Endodermal cell (in vitro differentiated cells): ENCODE data around the gene RACK1. TPM values are rescaled to one million over a fixed set of nuclear protein-coding genes. Genes with fewer than 3 reads are reported as not detected.

Experiments
- DNase-seq: peaks from one replicate; pipeline ENCODE4 v3.0.0-alpha.2; 2017
- H3K27ac ChIP-seq: 2 replicates; pipeline ENCODE4 v1.5.1; 2013; ENCODE audit warnings: mild to moderate bottlenecking, low read depth, low read length, moderate library complexity
- H3K27me3 ChIP-seq: 2 replicates; pipeline ENCODE4 v1.6.1; 2013; ENCODE audit warnings: mild to moderate bottlenecking, low read length, moderate library complexity; ENCODE audit not compliant: insufficient read depth, control insufficient read depth, poor library complexity, severe bottlenecking
- H3K36me3 ChIP-seq: 2 replicates; pipeline ENCODE4 v1.7.0; 2013; ENCODE audit warnings: mild to moderate bottlenecking, low read length, moderate library complexity; ENCODE audit not compliant: control insufficient read depth, insufficient read depth
- H3K4me1 ChIP-seq: one replicate; pipeline ENCODE4 v1.7.0; 2013; ENCODE audit warnings: low read length; ENCODE audit not compliant: control insufficient read depth, insufficient read depth
- H3K4me3 ChIP-seq: 2 replicates; pipeline ENCODE4 v1.5.1; 2013; ENCODE audit warnings: mild to moderate bottlenecking, low read length, moderate library complexity
- H3K9ac ChIP-seq: 2 replicates; pipeline ENCODE4 v1.6.1; 2013; ENCODE audit warnings: mild to moderate bottlenecking, low read length, moderate library complexity; ENCODE audit not compliant: poor library complexity, severe bottlenecking; ENCODE audit errors: extremely low read depth
- H3K9me3 ChIP-seq: 2 replicates; pipeline ENCODE4 v1.6.1; 2013; ENCODE audit warnings: mild to moderate bottlenecking, low read length, moderate library complexity; ENCODE audit not compliant: control insufficient read depth
- H3K27ac Mint-ChIP-seq: 2 replicates; pipeline ENCODE4 v1.8.0; 2020; ENCODE audit warnings: mixed read lengths
- H3K27me3 Mint-ChIP-seq: 2 replicates; pipeline ENCODE4 v1.8.0; 2021; ENCODE audit warnings: mild to moderate bottlenecking, mixed read lengths; ENCODE audit not compliant: insufficient read depth
- H3K36me3 Mint-ChIP-seq: 2 replicates; pipeline ENCODE4 v1.8.0; 2020; ENCODE audit warnings: low read depth, mixed read lengths
- H3K4me1 Mint-ChIP-seq: 2 replicates; pipeline ENCODE4 v1.8.0; 2020; ENCODE audit warnings: mixed read lengths
- H3K4me3 Mint-ChIP-seq: 2 replicates; pipeline ENCODE4 v1.8.0; 2020; ENCODE audit warnings: mild to moderate bottlenecking, moderate library complexity, mixed read lengths
- H3K9me3 Mint-ChIP-seq: 2 replicates; pipeline ENCODE4 v1.8.0; 2020; ENCODE audit warnings: mild to moderate bottlenecking, mixed read lengths
- CTCF ChIP-seq: fragments of 200-600 bp; sonication (generic); conservative IDR thresholded peaks from 2 replicates; pipeline ENCODE4 v1.5.0; 2021; ENCODE audit warnings: antibody characterized with exemption, mild to moderate bottlenecking
- WGBS, 2 experiments: methylation state at CpG; one replicate each; pipeline versions ENCODE4 v1.1.5 to v1.1.7; 2013; ENCODE audit warnings: missing lambda C conversion rate in 2 of 2, mixed read lengths in 1 of 2; ENCODE audit not compliant: insufficient coverage in 1 of 2, insufficient read length in 1 of 2; 5-methylcytosine and 5-hydroxymethylcytosine counted together
- total RNA-seq, 2 donors: library from RNA; stranded (reverse); fragmentation: NEBNext Ultra II Directional in 1 of 2; extraction: Animal tissue kit (Norgen Biotek cat#: 25700) in 1 of 2; gene quantifications; 2 replicates in 1 of 2; 3 replicates in 1 of 2; pipeline ENCODE4 v1.2.1, GENCODE V29; 2021

RACK1 gene
- total RNA-seq, 2 donors from 2014 or later = 1,942 to 1,975 TPM

GRCh38 chr5:181239062-181239663 lies 4.5 kb downstream of the RACK1 start:
- Mint-ChIP-seq H3K36me3 (peaks cover 89% of the 10 kb centered on the region), H3K4me3 (no peak overlapping the region), H3K4me1 (peaks cover 15% of the 10 kb centered on the region), H3K27ac (peak overlapping the region; percentile 68), H3K27me3 (no peaks in the 10 kb centered on the region), H3K9me3 (no peaks in the 10 kb centered on the region)
- H3K4me3 ChIP-seq = no peak overlapping the region
- WGBS, 2 experiments = 93 to 98% methylated on average over 6 to 9 of the region's 9 CpGs
- peaks cover 8% of the 10 kb centered on the region for H3K4me1 ChIP-seq
- H3K36me3 ChIP-seq = peaks cover 82% of the 10 kb centered on the region
- no peaks in the 10 kb centered on the region for H3K27me3 ChIP-seq
- no peak for TF ChIP-seq CTCF
- H3K27ac ChIP-seq = no peak overlapping the region
- H3K9me3 ChIP-seq = no peaks in the 10 kb centered on the region
- H3K9ac ChIP-seq = no peak overlapping the region
- no peak for DNase-seq

- peaks cover 86% of the 10 kb centered on the region for H3K36me3 ChIP-seq
- H3K36me3 Mint-ChIP-seq = peaks cover 86% of the 10 kb centered on the region
- H3K27ac Mint-ChIP-seq = peak overlapping the region; percentile 15
- peaks cover 15% of the 10 kb centered on the region for H3K4me1 Mint-ChIP-seq
- H3K27ac ChIP-seq = no peak overlapping the region
- no peaks in the 10 kb centered on the region for H3K27me3 Mint-ChIP-seq
- TF ChIP-seq CTCF = no peak
- H3K4me1 ChIP-seq = peaks cover 8% of the 10 kb centered on the region
- 94 to 97% methylated on average over 4 to 5 of the region's 5 CpGs for WGBS, 2 experiments
- no peak for DNase-seq
- H3K4me3 Mint-ChIP-seq = no peak overlapping the region
- no peak overlapping the region for H3K4me3 ChIP-seq
- no peaks in the 10 kb centered on the region for H3K9me3 Mint-ChIP-seq
- H3K9ac ChIP-seq = no peak overlapping the region
- no peaks in the 10 kb centered on the region for H3K27me3 ChIP-seq
- H3K9me3 ChIP-seq = no peaks in the 10 kb centered on the region
Observed at GRCh38 chr5:181237729-181238385, 5.8 kb downstream of the RACK1 start.

GRCh38 chr5:181236954-181237641 lies 6.6 kb downstream of the RACK1 start:
- H3K4me3 ChIP-seq = no peak overlapping the region
- H3K27ac Mint-ChIP-seq = peak overlapping the region; percentile 3
- DNase-seq = no peak
- no peak overlapping the region for H3K9ac ChIP-seq
- H3K9me3 Mint-ChIP-seq = no peaks in the 10 kb centered on the region
- no peaks in the 10 kb centered on the region for H3K9me3 ChIP-seq
- peaks cover 80% of the 10 kb centered on the region for H3K36me3 ChIP-seq
- 93 to 97% methylated on average over 6 to 10 of the region's 10 CpGs for WGBS, 2 experiments
- H3K27me3 Mint-ChIP-seq = no peaks in the 10 kb centered on the region
- H3K4me3 Mint-ChIP-seq = no peak overlapping the region
- no peak overlapping the region for H3K27ac ChIP-seq
- H3K27me3 ChIP-seq = no peaks in the 10 kb centered on the region
- peaks cover 8% of the 10 kb centered on the region for H3K4me1 Mint-ChIP-seq
- peaks cover 7% of the 10 kb centered on the region for H3K4me1 ChIP-seq
- TF ChIP-seq CTCF = no peak
- peaks cover 83% of the 10 kb centered on the region for H3K36me3 Mint-ChIP-seq
